IMR-90 (cell line): ENCODE data around the gene RAB27A. TPM values are rescaled to one million over a fixed set of nuclear protein-coding genes. Genes with fewer than 3 reads are reported as not detected.

Experiments used
- ATAC-seq: fragments of 200-7000 bp; cut with Tn5 transposase; 2 replicates; pipeline ENCODE4 v1.9.1; 2020; ENCODE audit warnings: low read depth, mild to moderate bottlenecking, moderate library complexity
- BruUV-seq: library from RNA; stranded (reverse); fragments of 400-500 nt; replicated peaks from 2 replicates; lab custom pipeline; 2021; lab: Mats Ljungman, UMichigan
- CTCF ChIA-PET: fragments of 300-600 bp; formaldehyde crosslinking; extraction: SDS; loops from one replicate; lab custom pipeline; 2021; ENCODE audit warnings: antibody characterized with exemption; lab: Yijun Ruan, JAX
- POLR2A ChIA-PET: fragments of 300-600 bp; sonication (Branson Sonifier 250); formaldehyde crosslinking; loops from one replicate; lab custom pipeline; 2022; ENCODE audit warnings: antibody characterized with exemption; ENCODE audit not compliant: unreplicated experiment; lab: Charles Lee
- DNase-seq: peaks from one replicate; pipeline ENCODE4 v3.0.0; 2013
- H2AFZ ChIP-seq: replicated peaks from 2 replicates; pipeline ENCODE3; 2013; ENCODE audit warnings: low read length, mild to moderate bottlenecking; ENCODE audit not compliant: poor library complexity
- H2AK5ac ChIP-seq: 2 replicates; pipeline ENCODE4 v1.6.1; 2013; ENCODE audit warnings: low read depth, low read length, inconsistent platforms
- H2AK9ac ChIP-seq: replicated peaks from 2 replicates; pipeline ENCODE3; 2013; ENCODE audit warnings: mild to moderate bottlenecking, low read depth, low read length, moderate library complexity; ENCODE audit not compliant: poor library complexity
- H2BK120ac ChIP-seq: 2 replicates; pipeline ENCODE4 v1.6.1; 2013; ENCODE audit warnings: low read depth, low read length, inconsistent platforms
- H2BK15ac ChIP-seq: 3 replicates; pipeline ENCODE4 v1.6.1; 2013; ENCODE audit warnings: low read depth, low read length, inconsistent platforms
- H2BK20ac ChIP-seq: 2 replicates; pipeline ENCODE4 v1.6.1; 2013; ENCODE audit warnings: low read depth, mild to moderate bottlenecking, inconsistent platforms, low read length, moderate library complexity
- H2BK5ac ChIP-seq: 2 replicates; pipeline ENCODE4 v1.6.1; 2013; ENCODE audit warnings: mild to moderate bottlenecking, low read depth, low read length, inconsistent platforms; ENCODE audit not compliant: poor library complexity, severe bottlenecking
- H3K14ac ChIP-seq: replicated peaks from 2 replicates; pipeline ENCODE4 v1.6.1; 2013; ENCODE audit warnings: low read depth, low read length, inconsistent platforms
- H3K18ac ChIP-seq: 2 replicates; pipeline ENCODE4 v1.6.1; 2013; ENCODE audit warnings: low read depth, low read length, control low read depth
- H3K23ac ChIP-seq: 2 replicates; pipeline ENCODE4 v1.6.1; 2013; ENCODE audit warnings: low read depth, low read length, inconsistent platforms
- H3K27ac ChIP-seq: 2 replicates; pipeline ENCODE4 v1.5.1; 2013; ENCODE audit warnings: mild to moderate bottlenecking, control low read depth, low read length; ENCODE audit not compliant: insufficient read depth
- H3K27me3 ChIP-seq: 2 replicates; pipeline ENCODE4 v1.6.1; 2013; ENCODE audit warnings: low read length; ENCODE audit not compliant: control insufficient read depth, insufficient read depth
- H3K36me3 ChIP-seq: 2 replicates; pipeline ENCODE4 v1.6.1; 2013; ENCODE audit warnings: low read length, mixed read lengths; ENCODE audit not compliant: control insufficient read depth, insufficient read depth
- H3K4ac ChIP-seq: 2 replicates; pipeline ENCODE4 v1.6.1; 2013; ENCODE audit warnings: low read depth, low read length, inconsistent platforms
- H3K4me1 ChIP-seq: 2 replicates; pipeline ENCODE4 v1.6.1; 2013; ENCODE audit warnings: low read length, mixed read lengths; ENCODE audit not compliant: control insufficient read depth, insufficient read depth
- H3K4me2 ChIP-seq: 2 replicates; pipeline ENCODE4 v1.6.1; 2013; ENCODE audit warnings: low read depth, mild to moderate bottlenecking, control low read depth, low read length, moderate library complexity
- H3K4me3 ChIP-seq: 2 replicates; pipeline ENCODE4 v1.5.1; 2013; ENCODE audit warnings: low read depth, mild to moderate bottlenecking, control low read depth, low read length, moderate library complexity; ENCODE audit not compliant: insufficient read depth
- H3K56ac ChIP-seq: 2 replicates; pipeline ENCODE4 v1.6.1; 2013; ENCODE audit warnings: low read length, inconsistent platforms; ENCODE audit not compliant: insufficient read depth; ENCODE audit errors: extremely low read depth
- H3K79me1 ChIP-seq, 2 experiments: 2 replicates each; pipeline ENCODE4 v1.6.1; 2013; ENCODE audit warnings: low read length in 2 of 2, inconsistent platforms in 1 of 2, low read depth in 1 of 2
- H3K9ac ChIP-seq: 2 replicates; pipeline ENCODE4 v1.6.1; 2013; ENCODE audit warnings: low read depth, low read length, control low read depth
- H3K9me1 ChIP-seq: 2 replicates; pipeline ENCODE4 v1.6.1; 2013; ENCODE audit warnings: low read length, inconsistent platforms; ENCODE audit not compliant: insufficient read depth
- H3K9me3 ChIP-seq: 2 replicates; pipeline ENCODE4 v1.6.1; 2013; ENCODE audit warnings: low read length; ENCODE audit not compliant: control insufficient read depth, insufficient read depth
- H4K20me1 ChIP-seq: 2 replicates; pipeline ENCODE4 v1.6.1; 2013; ENCODE audit warnings: low read length, inconsistent platforms; ENCODE audit not compliant: insufficient read depth
- H4K5ac ChIP-seq: 2 replicates; pipeline ENCODE4 v1.6.1; 2013; ENCODE audit warnings: mild to moderate bottlenecking, low read depth, low read length, control low read depth
- H4K8ac ChIP-seq, 2 experiments: 2 replicates each; pipeline ENCODE4 v1.6.1; 2013; ENCODE audit warnings: low read depth in 2 of 2, low read length in 2 of 2, control low read depth in 1 of 2, inconsistent platforms in 1 of 2
- H4K91ac ChIP-seq: 2 replicates; pipeline ENCODE4 v1.6.1; 2013; ENCODE audit warnings: low read depth, low read length, inconsistent platforms; ENCODE audit not compliant: insufficient read depth
- CTCF ChIP-seq: conservative IDR thresholded peaks from 2 replicates; pipeline ENCODE4 v1.5.1; 2012; ENCODE audit warnings: mild to moderate bottlenecking, low read depth, low read length, improper control_type of control experiment
- ELK1 ChIP-seq: fragments of 150-350 bp; IDR thresholded peaks from 2 replicates; pipeline ENCODE4 v1.6.1; 2016; ENCODE audit warnings: low read depth, mild to moderate bottlenecking, low read length, moderate library complexity, borderline replicate concordance
- FOS ChIP-seq: fragments of 150-350 bp; IDR thresholded peaks from 2 replicates; pipeline ENCODE4 v1.6.1; 2016; ENCODE audit warnings: low read depth, low read length
- MAFK ChIP-seq: IDR thresholded peaks from 2 replicates; pipeline ENCODE4 v1.6.1; 2012; ENCODE audit warnings: low read depth, low read length, improper control_type of control experiment
- NFE2L2 ChIP-seq: fragments of 150-350 bp; IDR thresholded peaks from 2 replicates; pipeline ENCODE4 v1.6.1; 2016; ENCODE audit warnings: low read depth, mild to moderate bottlenecking, low read length
- POLR2A ChIP-seq: IDR thresholded peaks from 2 replicates; pipeline ENCODE4 v1.6.1; 2012; ENCODE audit warnings: mild to moderate bottlenecking, low read depth, low read length
- RCOR1 ChIP-seq: IDR thresholded peaks from 2 replicates; pipeline ENCODE4 v1.6.1; 2012; ENCODE audit warnings: mild to moderate bottlenecking, low read length, improper control_type of control experiment; ENCODE audit not compliant: insufficient replicate concordance
- SMC3 ChIP-seq: fragments of 150-350 bp; IDR thresholded peaks from 2 replicates; pipeline ENCODE4 v1.6.1; 2016; ENCODE audit warnings: low read depth, mild to moderate bottlenecking, antibody characterized with exemption, low read length, moderate library complexity
- USF2 ChIP-seq: fragments of 150-350 bp; IDR thresholded peaks from 2 replicates; pipeline ENCODE4 v1.6.1; 2017; ENCODE audit warnings: mild to moderate bottlenecking, antibody characterized with exemption, low read length, low read depth
- WGBS, 2 experiments: methylation state at CpG; one replicate each; pipeline versions ENCODE4 v1.1.5 to v1.1.7; 2013; ENCODE audit warnings: missing lambda C conversion rate in 2 of 2; ENCODE audit not compliant: insufficient read length in 1 of 2; ENCODE audit errors: extremely low coverage in 2 of 2; 5-methylcytosine and 5-hydroxymethylcytosine counted together
- dilution Hi-C: fragments of 300-500 bp; cut with HindIII; formaldehyde crosslinking; loops from one replicate; pipeline ENCODE4 v1.14.3; 2018; ENCODE audit warnings: low sequenced_read_pairs; ENCODE audit not compliant: unreplicated experiment
- in situ Hi-C: fragments of 300-500 bp; cut with MboI; formaldehyde crosslinking; loops from 3 replicates; pipeline ENCODE4 v1.14.3; 2019; ENCODE audit warnings: low sequenced_read_pairs, inconsistent platforms, mixed read lengths
- intact Hi-C: fragments of 100-400 bp; cut with micrococcal nuclease; formaldehyde crosslinking; loops from 2 replicates; pipeline ENCODE4 v1.10.0; 2022
- polyA plus RNA-seq, 3 experiments: library from polyadenylated mRNA; depleted of rRNA; stranded (reverse); fragments of >200 nt; gene quantifications; 2 replicates each; pipeline ENCODE4 v1.2.3, GENCODE V29; 2012; ENCODE audit warnings: low replicate concordance in 1 of 3
- total RNA-seq: library from RNA; depleted of rRNA; stranded (reverse); fragments of >200 nt; gene quantifications from 2 replicates; pipeline ENCODE4 v1.2.3, GENCODE V29; 2012

Gene RAB27A
- total and polyA plus RNA-seq, 2 of the 4 experiments (the other 2 are of a cell fraction), result 4.8 to 13.7 TPM

GRCh38 chr15:55170361-55170760 lies 119.3 kb downstream of the RAB27A start:
- no peak overlapping the region for H3K27ac ChIP-seq
- POLR2A ChIA-PET, result no interaction called here
- no peak overlapping the region for H3K14ac ChIP-seq
- BruUV-seq, result no TSS peak
- H3K9ac ChIP-seq, result no peak overlapping the region
- no peak overlapping the region for H3K4me2 ChIP-seq
- no peak overlapping the region for H2BK5ac ChIP-seq
- H3K56ac ChIP-seq, result no peak overlapping the region
- no peaks in the 10 kb centered on the region for H3K4me1 ChIP-seq
- no CpG with 5 or more reads among the region's 4 CpGs for WGBS, 2 experiments
- no peak overlapping the region for H3K4me3 ChIP-seq
- H3K9me3 ChIP-seq, result no peaks in the 10 kb centered on the region
- H2BK20ac ChIP-seq, result no peak overlapping the region
- H4K20me1 ChIP-seq, result no peaks in the 10 kb centered on the region
- H2AFZ ChIP-seq, result no peak overlapping the region
- dilution Hi-C loops (no loop called here), in situ Hi-C loops (no loop called here), intact Hi-C loops (no loop called here)
- no peak overlapping the region for H2BK120ac ChIP-seq
- DNase-seq (no peak), ATAC-seq (no peak; the same call in 1 of the 2 replicates)
- H4K8ac ChIP-seq, result no peak overlapping the region
- CTCF ChIA-PET, result no interaction called here
- H3K4ac ChIP-seq, result no peak overlapping the region
- no peaks in the 10 kb centered on the region for H3K36me3 ChIP-seq
- no peak overlapping the region for H2AK5ac ChIP-seq
- no peak overlapping the region for H2BK15ac ChIP-seq
- no peak overlapping the region for H4K91ac ChIP-seq
- H3K18ac ChIP-seq, result no peak overlapping the region
- no peak overlapping the region for H2AK9ac ChIP-seq
- H3K27me3 ChIP-seq, result no peaks in the 10 kb centered on the region
- H4K5ac ChIP-seq, result no peak overlapping the region
- H3K9me1 ChIP-seq, result no peaks in the 10 kb centered on the region
- TF ChIP-seq MAFK, result no peak
- no peak for TF ChIP-seq FOS
- no peak for TF ChIP-seq SMC3
- no peak for TF ChIP-seq NFE2L2
- no peak for TF ChIP-seq CTCF
- TF ChIP-seq POLR2A, result no peak
- no peak for TF ChIP-seq USF2
- TF ChIP-seq RCOR1, result no peak
- TF ChIP-seq ELK1, result no peak
- H3K23ac ChIP-seq, result no peak overlapping the region
- no peaks in the 10 kb centered on the region for H3K79me1 ChIP-seq
